Measurements from ENCODE around the gene CHD6. TPM values are rescaled to one million over a fixed set of nuclear protein-coding genes. Genes with fewer than 3 reads are reported as not detected.

The CHD6 gene
- total and polyA plus RNA-seq, 5 donors from 2014 or later = 33.4 to 87.4 (median 39.7) TPM

GRCh38 chr20:41444821-41445220 lies 173.4 kb downstream of the CHD6 start:
- no peaks in the 10 kb centered on the region for H3K27me3 Mint-ChIP-seq
- no peak for ATAC-seq (ENCODE audit: low read depth in 2 of 2)
- H3K9me3 Mint-ChIP-seq = no peaks in the 10 kb centered on the region
- H3K4me3 Mint-ChIP-seq = no peak overlapping the region
- no peak for DNase-seq
- no peaks in the 10 kb centered on the region for H3K9me3 ChIP-seq (ENCODE audit: control insufficient read depth in 2 of 2, low read length in 2 of 2)
- peak overlapping the region in 1 of 3 donors; percentile 15 for H3K27ac Mint-ChIP-seq
- no peaks in the 10 kb centered on the region for H3K27me3 ChIP-seq (ENCODE audit: control insufficient read depth, insufficient read depth, low read length)
- peaks cover 0 to 2% (median 0%) of the 10 kb centered on the region in 4 donors for H3K4me1 Mint-ChIP-seq
- H3K36me3 ChIP-seq (ENCODE audit: control insufficient read depth, insufficient read depth, low read length) = peaks cover 70% of the 10 kb centered on the region
- no peak overlapping the region for H3K4me3 ChIP-seq (ENCODE audit: low read depth, low read length)
- H3K36me3 Mint-ChIP-seq = peaks cover 67% of the 10 kb centered on the region
- H3K27ac ChIP-seq (ENCODE audit: insufficient read depth, low read length, poor library complexity, severe bottlenecking) = no peak overlapping the region
- H3K4me1 ChIP-seq (ENCODE audit: control insufficient read depth, insufficient read depth, low read length, poor library complexity, severe bottlenecking) = no peaks in the 10 kb centered on the region

- no peak overlapping the region for H3K4me3 Mint-ChIP-seq
- peaks cover 0 to 2% (median under 1%) of the 10 kb centered on the region in 4 donors for H3K4me1 Mint-ChIP-seq
- H3K27ac ChIP-seq (ENCODE audit: insufficient read depth, low read length, poor library complexity, severe bottlenecking) = no peak overlapping the region
- H3K36me3 ChIP-seq (ENCODE audit: control insufficient read depth, insufficient read depth, low read length) = peaks cover 72% of the 10 kb centered on the region
- H3K27me3 Mint-ChIP-seq = no peaks in the 10 kb centered on the region
- H3K27ac Mint-ChIP-seq = peak overlapping the region in 2 of 3 donors; percentile 1 to 8
- H3K4me1 ChIP-seq (ENCODE audit: control insufficient read depth, insufficient read depth, low read length, poor library complexity, severe bottlenecking) = no peaks in the 10 kb centered on the region
- DNase-seq = no peak
- H3K9me3 ChIP-seq (ENCODE audit: control insufficient read depth in 2 of 2, low read length in 2 of 2) = no peaks in the 10 kb centered on the region
- H3K36me3 Mint-ChIP-seq = peaks cover 71% of the 10 kb centered on the region
- ATAC-seq (ENCODE audit: low read depth in 2 of 2) = no peak
- no peaks in the 10 kb centered on the region for H3K9me3 Mint-ChIP-seq
- no peaks in the 10 kb centered on the region for H3K27me3 ChIP-seq (ENCODE audit: control insufficient read depth, insufficient read depth, low read length)
- no peak overlapping the region for H3K4me3 ChIP-seq (ENCODE audit: low read depth, low read length)
These were observed 174.5 kb downstream of the CHD6 start for GRCh38 chr20:41443691-41444090.

DNA sequence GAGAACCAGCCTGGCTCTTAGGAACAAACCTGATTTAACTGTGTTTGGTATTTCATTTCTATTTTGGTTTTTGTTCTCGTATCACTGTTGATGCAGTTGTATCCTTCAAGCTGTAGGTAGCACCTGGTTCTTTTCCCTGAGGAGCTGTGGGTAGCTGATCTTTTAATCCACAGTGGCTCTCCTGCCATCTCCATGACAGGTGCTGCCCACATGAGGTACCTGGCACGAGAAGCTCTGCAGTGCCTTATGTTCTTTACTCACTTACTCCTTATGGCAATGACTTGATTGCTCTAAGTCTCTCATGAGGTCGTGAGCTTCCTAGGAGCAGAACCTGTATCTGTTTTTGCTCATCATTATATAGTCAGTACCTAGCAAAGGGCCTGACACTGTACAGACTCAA lies 177.3 kb downstream of the CHD6 start:
- H3K9me3 Mint-ChIP-seq = no peaks in the 10 kb centered on the region
- no peak overlapping the region for H3K4me3 ChIP-seq (ENCODE audit: low read depth, low read length)
- peaks cover 54% of the 10 kb centered on the region for H3K36me3 ChIP-seq (ENCODE audit: control insufficient read depth, insufficient read depth, low read length)
- no peaks in the 10 kb centered on the region for H3K27me3 Mint-ChIP-seq
- H3K9me3 ChIP-seq (ENCODE audit: control insufficient read depth in 2 of 2, low read length in 2 of 2) = no peaks in the 10 kb centered on the region
- H3K27me3 ChIP-seq (ENCODE audit: control insufficient read depth, insufficient read depth, low read length) = no peaks in the 10 kb centered on the region
- peaks cover 13 to 22% (median 16%) of the 10 kb centered on the region in 4 donors for H3K4me1 Mint-ChIP-seq
- H3K4me1 ChIP-seq (ENCODE audit: control insufficient read depth, insufficient read depth, low read length, poor library complexity, severe bottlenecking) = peaks cover 8% of the 10 kb centered on the region
- no peak overlapping the region for H3K27ac ChIP-seq (ENCODE audit: insufficient read depth, low read length, poor library complexity, severe bottlenecking)
- no peak for DNase-seq
- peak overlapping the region in 1 of 3 donors; percentile 57 for H3K27ac Mint-ChIP-seq
- peaks cover 60% of the 10 kb centered on the region for H3K36me3 Mint-ChIP-seq
- no peak for ATAC-seq (ENCODE audit: low read depth in 2 of 2)
- H3K4me3 Mint-ChIP-seq = no peak overlapping the region

GRCh38 chr20:41437836-41438235 lies 180.3 kb downstream of the CHD6 start:
- no peak overlapping the region for H3K4me3 Mint-ChIP-seq

DNA sequence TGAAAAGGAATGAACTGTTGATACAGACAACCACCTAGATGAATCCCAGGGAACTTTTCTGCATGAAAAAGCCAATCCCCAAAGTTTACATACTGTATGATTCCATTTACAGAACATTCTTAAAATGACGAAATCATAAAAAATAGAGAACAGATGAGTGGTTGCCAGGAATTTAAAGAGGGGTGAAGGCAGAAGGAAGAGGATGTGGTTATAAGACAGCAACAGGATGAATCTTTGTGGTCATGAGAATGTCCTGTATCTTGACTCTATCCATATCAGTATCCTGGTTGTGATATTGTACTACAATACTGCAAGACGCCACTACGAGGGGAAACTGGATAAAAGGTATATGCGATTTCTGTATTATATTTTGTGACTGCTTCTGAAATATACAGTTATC lies 181.5 kb downstream of the CHD6 start:
- no peaks in the 10 kb centered on the region for H3K9me3 Mint-ChIP-seq
- H3K4me3 ChIP-seq (ENCODE audit: low read depth, low read length) = no peak overlapping the region
- peaks cover 17 to 32% (median 23%) of the 10 kb centered on the region in 4 donors for H3K4me1 Mint-ChIP-seq
- peak; percentile 12 to 44 for ATAC-seq (ENCODE audit: low read depth in 2 of 2)
- H3K27ac ChIP-seq (ENCODE audit: insufficient read depth, low read length, poor library complexity, severe bottlenecking) = no peak overlapping the region
- peak overlapping the region in 1 of 3 donors; percentile 6 for H3K27ac Mint-ChIP-seq
- peak in 1 of 3 donors; percentile 52 for DNase-seq
- no peaks in the 10 kb centered on the region for H3K27me3 Mint-ChIP-seq
- no peaks in the 10 kb centered on the region for H3K27me3 ChIP-seq (ENCODE audit: control insufficient read depth, insufficient read depth, low read length)
- peaks cover 8% of the 10 kb centered on the region for H3K4me1 ChIP-seq (ENCODE audit: control insufficient read depth, insufficient read depth, low read length, poor library complexity, severe bottlenecking)
- no peaks in the 10 kb centered on the region for H3K9me3 ChIP-seq (ENCODE audit: control insufficient read depth in 2 of 2, low read length in 2 of 2)
- peaks cover 44% of the 10 kb centered on the region for H3K36me3 ChIP-seq (ENCODE audit: control insufficient read depth, insufficient read depth, low read length)
- H3K4me3 Mint-ChIP-seq = no peak overlapping the region
- H3K36me3 Mint-ChIP-seq = peaks cover 72% of the 10 kb centered on the region

More at GRCh38 chr20:41437836-41438235, 180.3 kb downstream of the CHD6 start:
- ATAC-seq (ENCODE audit: low read depth in 2 of 2) (no peak), DNase-seq (no peak)
- H3K27ac ChIP-seq (ENCODE audit: insufficient read depth, low read length, poor library complexity, severe bottlenecking) = no peak overlapping the region
- Mint-ChIP-seq H3K9me3 (no peaks in the 10 kb centered on the region), H3K4me1 (peaks cover 13 to 32% (median 19%) of the 10 kb centered on the region in 4 donors), H3K36me3 (peaks cover 71% of the 10 kb centered on the region), H3K27me3 (no peaks in the 10 kb centered on the region), H3K27ac (no peak overlapping the region)
- no peaks in the 10 kb centered on the region for H3K27me3 ChIP-seq (ENCODE audit: control insufficient read depth, insufficient read depth, low read length)
- peaks cover 8% of the 10 kb centered on the region for H3K4me1 ChIP-seq (ENCODE audit: control insufficient read depth, insufficient read depth, low read length, poor library complexity, severe bottlenecking)
- H3K4me3 ChIP-seq (ENCODE audit: low read depth, low read length) = no peak overlapping the region
- H3K9me3 ChIP-seq (ENCODE audit: control insufficient read depth in 2 of 2, low read length in 2 of 2) = no peaks in the 10 kb centered on the region
- H3K36me3 ChIP-seq (ENCODE audit: control insufficient read depth, insufficient read depth, low read length) = peaks cover 42% of the 10 kb centered on the region

DNA sequence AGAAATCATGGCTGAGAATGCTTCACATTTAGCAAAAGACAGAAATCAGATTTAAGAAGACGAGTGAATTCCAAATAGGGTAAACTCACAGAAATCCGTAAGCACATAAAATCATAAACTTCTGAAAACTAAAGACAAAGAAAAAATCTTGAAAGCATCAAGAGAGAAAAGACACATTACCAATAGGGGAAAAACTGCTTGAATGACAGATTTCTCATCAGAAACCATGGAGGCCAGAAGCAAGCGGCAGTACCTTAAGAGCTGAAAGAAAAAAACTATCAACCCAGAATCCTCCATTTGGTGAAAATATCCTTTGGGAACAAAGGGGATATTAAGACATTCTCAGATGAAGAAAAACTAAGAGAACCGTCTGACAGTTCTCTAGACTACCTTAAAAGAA lies 185.0 kb downstream of the CHD6 start:
- H3K36me3 Mint-ChIP-seq = peaks cover 69% of the 10 kb centered on the region
- no peak overlapping the region for H3K4me3 Mint-ChIP-seq
- peaks cover 15% of the 10 kb centered on the region for H3K4me1 ChIP-seq (ENCODE audit: control insufficient read depth, insufficient read depth, low read length, poor library complexity, severe bottlenecking)
- ATAC-seq (ENCODE audit: low read depth in 2 of 2) = no peak
- no peaks in the 10 kb centered on the region for H3K27me3 Mint-ChIP-seq
- no peak overlapping the region for H3K4me3 ChIP-seq (ENCODE audit: low read depth, low read length)
- peaks cover 27 to 52% (median 31%) of the 10 kb centered on the region in 4 donors for H3K4me1 Mint-ChIP-seq
- DNase-seq = no peak
- H3K9me3 Mint-ChIP-seq = peaks cover 0 to 3% (median 0%) of the 10 kb centered on the region in 7 donors
- H3K36me3 ChIP-seq (ENCODE audit: control insufficient read depth, insufficient read depth, low read length) = peaks cover 40% of the 10 kb centered on the region
- H3K9me3 ChIP-seq (ENCODE audit: control insufficient read depth in 2 of 2, low read length in 2 of 2) = no peaks in the 10 kb centered on the region
- H3K27me3 ChIP-seq (ENCODE audit: control insufficient read depth, insufficient read depth, low read length) = no peaks in the 10 kb centered on the region
- H3K27ac Mint-ChIP-seq = peak overlapping the region in 2 of 3 donors; percentile 16 to 33
- no peak overlapping the region for H3K27ac ChIP-seq (ENCODE audit: insufficient read depth, low read length, poor library complexity, severe bottlenecking)

DNA sequence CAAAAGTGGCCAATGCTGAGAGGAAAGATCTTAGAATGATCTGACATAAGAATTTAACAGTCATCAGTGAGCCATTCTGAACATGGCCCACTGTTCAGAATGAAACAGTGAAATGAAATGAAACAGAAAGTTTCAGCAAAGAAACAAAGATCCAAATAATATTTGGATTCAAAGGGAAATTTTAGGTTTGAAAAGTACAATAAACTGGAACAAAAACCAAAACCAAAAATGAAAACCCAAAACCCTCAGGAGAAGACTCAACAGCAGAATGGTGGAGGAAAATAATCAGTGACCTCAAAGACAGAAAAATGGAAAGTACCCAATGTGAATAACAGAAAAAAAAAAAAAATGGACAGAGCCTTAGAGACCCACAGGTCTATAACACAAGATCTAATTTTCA lies 185.4 kb downstream of the CHD6 start:
- H3K9me3 ChIP-seq (ENCODE audit: control insufficient read depth in 2 of 2, low read length in 2 of 2) = no peaks in the 10 kb centered on the region

DNA sequence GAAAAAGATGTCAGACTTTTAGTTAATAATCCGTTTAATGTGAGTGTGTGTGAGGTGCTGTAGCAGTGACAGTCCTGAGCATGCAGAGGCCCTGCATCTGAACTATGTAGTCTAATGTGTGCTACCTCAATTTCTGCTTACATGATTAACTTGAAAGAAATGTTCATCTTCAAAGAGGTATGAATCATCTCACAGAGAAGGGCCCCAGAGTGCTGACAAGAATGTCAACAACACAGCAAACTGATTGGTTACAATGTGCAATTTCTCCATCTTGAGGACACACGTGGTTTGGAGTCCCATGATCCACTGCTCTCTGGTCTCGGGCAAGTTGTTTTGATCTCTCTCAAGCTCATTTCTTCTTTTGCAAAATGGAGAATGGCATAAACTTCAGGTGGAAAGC lies 189.9 kb downstream of the CHD6 start:
- Mint-ChIP-seq H3K36me3 (peaks cover 71% of the 10 kb centered on the region), H3K9me3 (peaks cover 0 to 3% (median 0%) of the 10 kb centered on the region in 7 donors), H3K27ac (peak overlapping the region; percentile 80 to 94 (median 82)), H3K4me1 (peaks cover 22 to 33% (median 24%) of the 10 kb centered on the region in 4 donors), H3K4me3 (peak overlapping the region in 3 of 4 donors; percentile 0 to 33 (median 8)), H3K27me3 (no peaks in the 10 kb centered on the region)
- ATAC-seq (ENCODE audit: low read depth in 2 of 2) = peak; percentile 94 to 96
- peaks cover 13% of the 10 kb centered on the region for H3K4me1 ChIP-seq (ENCODE audit: control insufficient read depth, insufficient read depth, low read length, poor library complexity, severe bottlenecking)
- DNase-seq = peak in 2 of 3 donors; percentile 52 to 85
- H3K9me3 ChIP-seq (ENCODE audit: control insufficient read depth in 2 of 2, low read length in 2 of 2) = no peaks in the 10 kb centered on the region
- peaks cover 53% of the 10 kb centered on the region for H3K36me3 ChIP-seq (ENCODE audit: control insufficient read depth, insufficient read depth, low read length)
- peak overlapping the region; percentile 49 for H3K27ac ChIP-seq (ENCODE audit: insufficient read depth, low read length, poor library complexity, severe bottlenecking)
- no peaks in the 10 kb centered on the region for H3K27me3 ChIP-seq (ENCODE audit: control insufficient read depth, insufficient read depth, low read length)
- H3K4me3 ChIP-seq (ENCODE audit: low read depth, low read length) = no peak overlapping the region

More for the DNA sequence above, 185.4 kb downstream of the CHD6 start:
- no peaks in the 10 kb centered on the region for H3K27me3 Mint-ChIP-seq
- Histone ChIP-seq H3K27ac (ENCODE audit: insufficient read depth, low read length, poor library complexity, severe bottlenecking) (no peak overlapping the region), H3K4me1 (ENCODE audit: control insufficient read depth, insufficient read depth, low read length, poor library complexity, severe bottlenecking) (peaks cover 17% of the 10 kb centered on the region), H3K27me3 (ENCODE audit: control insufficient read depth, insufficient read depth, low read length) (no peaks in the 10 kb centered on the region), H3K36me3 (ENCODE audit: control insufficient read depth, insufficient read depth, low read length) (peaks cover 40% of the 10 kb centered on the region), H3K4me3 (ENCODE audit: low read depth, low read length) (no peak overlapping the region)
- peaks cover 0 to 3% (median 0%) of the 10 kb centered on the region in 7 donors for H3K9me3 Mint-ChIP-seq
- no peak overlapping the region for H3K4me3 Mint-ChIP-seq
- peaks cover 72% of the 10 kb centered on the region for H3K36me3 Mint-ChIP-seq
- ATAC-seq (ENCODE audit: low read depth in 2 of 2) (no peak), DNase-seq (no peak)
- H3K27ac Mint-ChIP-seq = peak overlapping the region; percentile 16 to 79 (median 33)
- H3K4me1 Mint-ChIP-seq = peaks cover 31 to 53% (median 34%) of the 10 kb centered on the region in 4 donors

All from CD4-positive, CD25-positive, alpha-beta regulatory T cell (primary cell).